GM18517 (cell line): Measurements from ENCODE around the gene CKB.

ENCODE experiments used
- ATAC-seq: cut with Tn5 transposase; IDR thresholded peaks from one replicate; pipeline ENCODE4 v1.9.1; 2021; ENCODE audit warnings: mild to moderate bottlenecking, moderate library complexity; ENCODE audit not compliant: unreplicated experiment

CKB gene

GRCh38 chr14:103550451-103551337, 28.1 kb upstream of the CKB start:
- no peak for ATAC-seq

DNA sequence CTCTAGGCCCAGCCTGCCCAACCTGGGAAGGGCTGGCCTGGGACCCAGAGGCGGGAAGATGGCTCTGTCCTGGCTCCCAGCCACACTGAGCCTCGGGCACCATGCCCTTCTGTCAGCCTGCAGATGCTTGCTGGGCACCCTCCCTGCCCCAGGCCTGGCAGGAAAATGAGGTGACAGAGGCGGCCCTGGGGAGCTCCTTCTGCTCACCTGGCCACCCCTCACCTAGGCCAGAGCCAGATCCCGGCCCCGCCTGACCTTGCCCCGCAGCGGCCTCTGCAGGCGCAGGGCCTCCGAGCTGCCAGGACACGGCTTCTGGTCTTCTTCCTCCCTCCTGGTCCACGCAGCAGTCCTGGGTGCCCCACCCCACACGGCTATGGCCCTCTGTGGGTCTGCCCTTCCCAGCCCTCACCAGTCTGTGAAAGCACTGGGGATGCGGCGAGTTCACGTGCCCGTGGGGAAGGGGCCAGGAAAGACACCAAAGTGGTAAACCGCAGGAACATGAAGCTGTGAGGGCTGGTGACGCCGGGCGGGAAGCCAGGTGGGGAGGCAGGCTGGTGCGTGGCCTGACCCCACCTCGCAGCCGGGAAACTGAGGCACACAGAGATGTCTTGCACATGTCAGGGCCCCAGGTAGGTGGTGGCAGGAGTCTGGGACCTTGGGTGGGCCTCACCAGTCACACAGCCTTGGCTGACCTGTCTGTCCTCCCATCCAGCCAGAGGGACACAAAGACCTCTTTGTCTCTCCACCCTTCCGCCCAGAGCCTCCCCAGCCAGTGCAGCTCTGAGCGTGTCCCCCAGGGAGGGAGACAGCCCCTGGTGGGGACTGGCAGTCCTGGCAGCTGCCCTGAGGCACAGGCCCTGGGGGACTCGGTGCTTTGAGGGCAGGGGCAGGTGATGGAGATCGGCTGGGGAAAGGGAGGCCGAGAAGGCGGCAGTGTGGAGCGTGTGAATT, 27.0 kb upstream of the CKB start:
- ATAC-seq: no peak

GRCh38 chr14:103548463-103549351, 26.1 kb upstream of the CKB start:
- ATAC-seq: no peak

DNA sequence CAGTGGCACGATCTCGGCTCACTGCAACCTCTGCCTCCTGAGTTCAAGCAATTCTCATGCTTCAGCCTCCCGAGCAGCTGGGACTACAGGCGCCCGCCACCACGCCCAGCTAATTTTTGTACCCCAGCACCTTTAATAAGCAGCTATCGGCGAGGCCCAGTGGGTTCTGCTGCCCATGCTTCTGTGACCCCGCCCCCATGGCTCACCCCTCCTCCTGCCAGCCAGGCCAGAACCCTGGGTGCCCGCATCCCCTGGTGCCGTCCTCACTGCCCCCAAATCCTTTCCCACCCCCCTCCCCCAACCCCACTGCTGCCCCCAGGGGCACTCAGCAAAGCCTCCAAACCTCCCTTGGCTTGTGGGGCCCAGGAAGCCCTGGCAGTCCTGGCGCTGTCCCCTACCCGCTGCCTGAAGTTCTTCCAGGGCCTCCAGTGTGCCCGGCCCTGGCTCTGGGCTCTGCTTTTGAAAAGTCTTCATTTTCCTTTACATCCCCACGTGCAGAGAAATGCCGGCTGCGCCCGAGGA, 25.4 kb upstream of the CKB start:
- ATAC-seq: no peak

DNA sequence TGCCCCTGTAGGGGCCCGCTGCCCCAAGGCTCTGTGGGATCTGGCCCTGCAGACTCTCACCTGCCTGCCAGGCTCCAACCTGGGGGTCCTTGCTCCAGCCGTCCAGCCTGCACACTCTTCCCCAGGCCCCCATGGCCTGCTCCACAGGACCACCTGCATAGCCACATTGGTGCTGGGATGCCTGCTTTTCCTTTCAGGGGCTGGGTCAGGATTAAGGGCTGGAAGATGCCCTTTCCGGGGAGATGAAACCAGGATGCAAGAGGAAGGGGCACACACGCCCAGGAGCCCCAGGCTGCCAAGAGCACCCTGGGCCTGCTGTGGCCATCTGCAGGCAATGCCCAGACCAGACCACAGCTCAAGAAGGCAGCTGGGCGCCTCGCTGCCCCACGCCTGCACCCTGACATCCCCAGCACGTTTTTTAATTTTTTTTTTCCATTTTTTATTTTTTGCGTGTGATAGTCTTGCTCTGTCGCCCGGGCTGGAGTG, 24.9 kb upstream of the CKB start:
- ATAC-seq: no peak

DNA sequence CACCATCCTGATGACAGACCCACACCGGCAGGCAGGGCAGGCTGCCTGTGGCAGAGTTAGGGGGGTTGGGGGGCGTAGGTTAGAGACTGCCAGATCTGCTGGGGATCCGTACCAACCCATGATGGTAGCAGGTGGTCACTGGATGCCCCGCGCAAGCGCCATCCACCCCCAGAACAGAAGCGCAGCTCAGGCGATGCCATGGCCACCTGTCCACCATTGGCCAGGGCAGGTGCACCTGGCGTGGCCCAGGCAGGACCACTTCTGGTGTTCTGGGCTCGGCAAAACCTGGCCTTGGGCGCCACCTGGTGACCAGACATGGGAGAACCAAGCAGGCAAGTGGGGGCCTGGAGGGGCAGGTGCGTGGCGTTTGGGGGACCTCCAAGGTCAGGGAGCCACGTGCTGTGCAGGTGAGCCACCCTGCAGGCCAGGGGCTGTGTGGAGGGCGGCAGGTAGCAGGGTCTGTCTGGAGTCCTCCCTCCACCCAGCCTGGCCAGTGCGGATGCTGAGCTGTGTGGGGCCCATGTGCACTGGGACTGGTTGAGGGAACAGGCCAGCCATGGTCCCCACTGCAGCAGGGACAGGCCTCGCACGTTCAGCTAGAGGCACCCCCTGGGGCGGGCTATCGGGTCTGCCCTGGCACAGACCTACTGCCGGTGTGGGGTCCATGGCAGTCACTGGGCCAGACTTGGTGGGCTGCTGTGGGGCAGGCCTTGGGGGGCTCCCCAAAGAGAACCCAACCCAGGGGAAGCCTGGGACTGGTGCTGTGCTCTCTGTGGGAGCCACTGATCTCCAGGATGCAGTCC, 24.2 kb upstream of the CKB start:
- no peak for ATAC-seq

DNA sequence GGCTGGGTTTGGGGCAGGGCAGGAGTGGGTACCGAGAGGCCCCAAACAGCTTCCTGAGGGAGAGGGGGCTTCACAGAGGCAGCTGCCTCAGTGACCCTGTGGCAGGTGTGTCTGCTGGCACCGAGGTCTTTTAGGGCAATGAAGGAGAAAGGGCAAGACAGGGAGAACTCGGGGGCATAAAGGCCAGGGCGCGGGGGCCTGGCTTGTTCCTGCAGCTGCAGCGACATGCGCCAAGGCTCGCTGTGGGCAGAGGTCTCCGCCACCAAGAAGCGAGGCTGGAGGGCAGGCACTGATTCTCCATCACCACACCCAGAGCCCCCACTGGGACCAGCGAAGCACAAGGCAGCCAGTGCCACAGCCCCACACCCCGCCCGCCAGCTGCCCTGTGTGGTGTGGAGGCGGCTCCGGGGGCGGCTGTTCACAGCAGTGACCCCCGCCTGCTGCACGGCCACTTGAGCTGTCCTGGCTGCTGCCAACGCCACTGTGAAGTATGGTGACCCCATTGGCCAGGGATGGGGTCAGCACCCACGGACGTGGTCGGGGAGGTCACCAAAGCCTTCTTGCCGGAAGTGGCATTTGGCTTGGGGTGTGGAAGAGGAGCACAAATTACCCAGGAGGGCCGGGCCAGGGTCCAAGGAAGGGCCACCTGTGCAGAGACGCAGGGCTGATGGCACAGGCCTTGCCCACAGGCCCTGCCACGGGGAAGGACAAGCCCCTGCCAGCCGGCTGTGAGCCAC, 23.5 kb upstream of the CKB start:
- ATAC-seq: no peak

- no peak for ATAC-seq
These were observed 22.7 kb upstream of the CKB start for GRCh38 chr14:103545219-103545914.

DNA sequence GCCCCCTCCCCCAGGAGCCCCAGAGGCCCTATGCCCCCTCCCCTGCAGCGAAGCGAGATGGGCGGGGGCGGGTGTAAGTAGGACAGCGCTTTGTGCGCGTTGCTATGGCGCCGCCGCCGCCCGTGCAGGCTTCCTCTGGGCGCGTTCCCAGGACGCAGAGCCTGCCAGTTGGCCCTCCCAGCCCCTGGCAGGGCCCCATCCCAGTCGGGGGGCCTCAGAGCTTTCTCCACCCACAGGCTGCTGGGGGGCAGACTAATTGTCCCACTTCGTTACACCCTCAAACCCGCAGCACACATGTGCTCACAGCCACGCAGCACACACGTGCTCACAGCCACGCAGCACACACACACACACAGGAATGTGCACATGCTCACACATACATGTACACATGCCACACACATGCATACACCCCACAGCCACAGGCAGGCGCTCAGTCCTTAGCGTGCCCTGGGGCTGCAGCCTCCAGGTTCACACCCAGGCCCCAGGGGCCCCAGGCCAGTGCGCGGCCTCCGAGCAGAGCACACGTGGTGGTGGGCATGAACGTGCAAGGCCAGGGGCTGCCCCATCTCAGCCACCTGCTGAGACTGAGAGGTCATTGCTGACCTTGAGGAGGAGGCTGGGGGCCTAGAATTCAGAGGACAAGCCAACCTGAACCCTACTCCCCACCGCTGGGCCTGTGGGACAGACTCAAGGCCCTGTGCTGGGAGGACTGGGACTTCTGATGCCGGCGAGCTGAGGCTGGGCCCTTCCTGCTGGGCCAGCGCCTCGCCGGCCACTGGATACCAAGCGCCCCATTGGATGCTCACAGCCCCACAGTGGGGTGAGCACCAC, 22.0 kb upstream of the CKB start:
- ATAC-seq: no peak

GRCh38 chr14:103543721-103544387, 21.2 kb upstream of the CKB start:
- no peak for ATAC-seq

DNA sequence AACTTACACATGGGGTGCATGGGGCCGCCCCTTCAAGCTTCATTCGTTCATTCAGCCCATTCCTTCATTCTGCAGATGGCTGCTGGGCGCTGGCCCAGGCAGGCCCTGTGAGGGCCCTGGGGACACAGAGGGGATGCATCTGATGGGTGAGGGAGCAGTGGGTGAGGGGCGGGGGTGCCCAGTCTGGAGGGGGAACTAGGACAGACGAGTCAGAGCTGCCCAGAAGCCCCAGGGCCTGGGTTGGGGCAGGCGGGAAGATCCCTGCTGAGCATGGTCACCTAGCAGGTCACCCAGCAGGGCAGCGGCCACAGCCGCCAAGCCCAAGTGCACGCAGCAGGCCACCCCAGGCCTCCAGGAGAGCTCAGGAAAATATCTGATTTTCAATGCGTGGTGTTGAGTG, 20.5 kb upstream of the CKB start:
- ATAC-seq: no peak

DNA sequence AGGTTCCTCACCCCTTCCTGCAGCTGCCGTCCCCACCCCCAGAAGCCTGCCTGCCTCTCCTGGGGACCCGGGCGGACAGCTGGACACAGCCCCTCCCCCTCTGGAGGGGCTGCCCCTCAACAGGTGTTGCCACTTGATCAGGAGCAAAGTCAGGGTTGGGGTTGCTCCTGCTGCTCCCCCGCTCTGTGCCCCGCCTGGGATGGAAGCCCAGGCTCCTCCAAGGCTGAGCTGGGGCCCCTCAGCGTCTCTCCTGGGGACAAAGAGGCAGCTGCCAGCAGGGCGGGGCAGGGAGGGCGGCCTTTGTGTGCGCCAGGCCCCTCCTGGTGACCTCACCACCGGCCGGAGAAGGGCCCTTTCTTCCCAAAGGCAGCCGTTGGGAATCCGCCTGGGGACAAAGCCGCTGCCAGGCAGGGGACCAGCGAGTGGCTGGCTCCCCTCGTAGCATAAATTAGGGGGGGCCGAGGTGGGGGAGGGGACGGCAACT, 20.0 kb upstream of the CKB start:
- ATAC-seq: no peak

GRCh38 chr14:103541709-103542604, 19.3 kb upstream of the CKB start:
- no peak for ATAC-seq

DNA sequence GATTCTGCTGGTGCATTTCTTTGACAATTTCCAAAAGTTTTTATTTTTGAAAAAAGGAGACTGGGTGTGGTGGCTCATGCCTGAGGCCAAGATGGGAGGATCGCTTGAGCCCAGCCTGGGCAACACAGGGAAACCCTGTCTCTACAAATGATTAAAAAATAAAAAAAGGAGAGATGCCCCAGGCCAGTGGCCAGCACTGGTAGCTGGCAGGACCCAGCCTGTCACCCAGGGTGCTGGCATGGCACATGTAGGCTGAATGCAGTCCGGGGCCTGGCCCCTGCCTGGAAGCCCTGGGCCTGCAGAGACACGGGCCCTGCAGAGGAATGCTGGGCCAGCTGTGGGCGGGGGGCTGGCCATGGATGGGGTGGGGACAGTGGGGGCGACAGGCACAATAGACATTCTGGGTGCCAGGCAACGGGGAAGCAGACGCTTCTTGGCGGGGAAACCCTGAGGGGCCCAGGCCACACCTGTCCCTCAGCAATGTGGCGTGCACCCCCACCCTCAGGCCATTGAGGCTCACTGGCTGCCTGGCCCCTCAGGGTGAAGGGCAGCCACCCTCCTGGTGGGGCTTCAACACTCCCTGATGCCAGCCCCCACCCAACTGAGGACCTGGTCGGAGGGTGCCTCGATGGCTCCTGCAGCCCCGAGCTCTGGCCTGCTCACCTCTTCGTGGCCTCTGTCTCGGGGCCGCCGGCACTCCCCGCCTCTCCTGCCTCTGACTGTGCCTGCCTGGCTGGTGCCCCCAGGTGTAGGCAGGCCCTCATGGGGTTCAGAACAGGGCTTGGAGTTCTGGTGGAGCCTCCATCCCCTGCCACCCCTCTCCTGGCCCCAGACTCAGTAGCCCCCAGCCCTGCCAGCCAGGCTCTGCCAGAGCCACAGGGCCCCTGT, 18.4 kb upstream of the CKB start:
- no peak for ATAC-seq
